ENCODE data around the gene PDE9A. TPM values are rescaled to one million over a fixed set of nuclear protein-coding genes. Genes with fewer than 3 reads are reported as not detected.
"Not testable (repeated sequence)": the region's sequence is repeated elsewhere in the genome, so short reads cannot be mapped to it uniquely, and the experiment has no call there.

Gene PDE9A
- polyA plus RNA-seq, 3 donors from 2014 or later, result 0.40 to 2.3 (median 0.61) TPM

GRCh38 chr21:42790520-42791065 is 137.2 kb downstream of the PDE9A start:
- DNase-seq, result no peak
- Mint-ChIP-seq H3K27me3 (ENCODE audit: low read depth in 3 of 3) (peaks cover 0 to 6% (median 3%) of the 10 kb centered on the region in 3 donors), H3K9me3 (no peaks in the 10 kb centered on the region), H3K36me3 (no peaks in the 10 kb centered on the region), H3K27ac (peak overlapping the region in 2 of 6 donors; percentile 8 to 43), H3K4me1 (peaks cover 0 to 4% of the 10 kb centered on the region in 2 donors), H3K4me3 (no peak overlapping the region)

- Mint-ChIP-seq H3K4me1 (no peaks in the 10 kb centered on the region), H3K36me3 (no peaks in the 10 kb centered on the region), H3K9me3 (no peaks in the 10 kb centered on the region), H3K4me3 (no peak overlapping the region), H3K27ac (peak overlapping the region in 1 of 6 donors; percentile 41), H3K27me3 (ENCODE audit: low read depth in 3 of 3) (peaks cover 0 to 6% (median 3%) of the 10 kb centered on the region in 3 donors)
- DNase-seq, result no peak
These were observed 140.4 kb downstream of the PDE9A start for GRCh38 chr21:42793774-42794173.

DNA sequence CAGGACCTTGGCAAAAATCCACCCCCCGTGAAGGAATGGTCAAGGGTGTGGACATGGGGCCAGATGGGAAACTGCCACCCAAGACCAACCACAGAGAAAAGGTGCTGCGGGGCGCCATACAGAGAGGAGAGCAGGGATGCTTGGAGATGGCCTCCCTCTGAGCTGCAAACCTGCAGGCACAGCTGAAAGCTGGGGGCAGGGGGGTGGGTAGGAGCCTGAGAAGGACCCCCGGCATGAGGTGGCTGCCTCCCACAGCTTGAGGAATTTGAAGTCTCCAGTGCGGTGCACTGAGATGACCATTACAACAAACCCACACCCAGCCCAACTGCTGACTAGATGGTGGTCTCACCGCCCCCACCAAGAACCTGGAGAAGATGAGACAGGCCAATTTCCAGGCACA is 141.1 kb downstream of the PDE9A start:
- Mint-ChIP-seq H3K4me1 (no peaks in the 10 kb centered on the region), H3K4me3 (no peak overlapping the region), H3K36me3 (no peaks in the 10 kb centered on the region), H3K27me3 (ENCODE audit: low read depth in 3 of 3) (peaks cover 0 to 8% (median 3%) of the 10 kb centered on the region in 3 donors), H3K27ac (no peak overlapping the region), H3K9me3 (no peaks in the 10 kb centered on the region)
- no peak for DNase-seq

- Mint-ChIP-seq H3K4me3 (no peak overlapping the region), H3K9me3 (no peaks in the 10 kb centered on the region)
These were observed 143.1 kb downstream of the PDE9A start for GRCh38 chr21:42796327-42797062.

DNA sequence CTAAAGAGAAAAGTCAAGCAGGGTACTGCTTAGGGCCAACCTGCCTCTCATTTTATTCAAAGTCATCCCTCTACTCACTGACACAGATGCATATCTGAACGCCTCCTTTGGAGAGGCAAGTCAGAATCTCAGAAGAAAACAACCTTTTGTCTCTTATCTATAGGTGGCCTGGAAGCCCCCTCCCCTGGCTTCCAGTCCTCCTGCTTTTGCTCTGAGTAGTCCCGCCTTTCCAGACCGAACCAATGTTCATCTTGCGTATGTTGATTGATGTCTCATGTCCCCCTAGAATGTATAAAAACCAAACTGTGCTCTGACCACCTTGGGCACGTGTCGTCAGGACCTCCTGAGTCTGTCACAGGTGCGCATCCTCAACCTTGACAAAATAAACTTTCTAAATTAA is 144.1 kb downstream of the PDE9A start:
- H3K27ac Mint-ChIP-seq, result no peak overlapping the region
- no peaks in the 10 kb centered on the region for H3K4me1 Mint-ChIP-seq
- peaks cover 0 to 6% (median 2%) of the 10 kb centered on the region in 3 donors for H3K27me3 Mint-ChIP-seq (ENCODE audit: low read depth in 3 of 3)
- no peak overlapping the region for H3K4me3 Mint-ChIP-seq
- H3K9me3 Mint-ChIP-seq, result no peaks in the 10 kb centered on the region
- no peaks in the 10 kb centered on the region for H3K36me3 Mint-ChIP-seq
- DNase-seq, result no peak

More at GRCh38 chr21:42796327-42797062, 143.1 kb downstream of the PDE9A start:
- H3K27me3 Mint-ChIP-seq (ENCODE audit: low read depth in 3 of 3), result peaks cover 0 to 9% (median 3%) of the 10 kb centered on the region in 3 donors
- H3K4me1 Mint-ChIP-seq, result no peaks in the 10 kb centered on the region
- H3K36me3 Mint-ChIP-seq, result no peaks in the 10 kb centered on the region
- DNase-seq, result no peak
- peak overlapping the region in 1 of 6 donors; percentile 36 for H3K27ac Mint-ChIP-seq

GRCh38 chr21:42798106-42798505 is 144.7 kb downstream of the PDE9A start:
- Mint-ChIP-seq H3K9me3 (no peaks in the 10 kb centered on the region), H3K4me3 (no peak overlapping the region), H3K27ac (no peak overlapping the region), H3K27me3 (ENCODE audit: low read depth in 3 of 3) (peaks cover 0 to 6% (median 2%) of the 10 kb centered on the region in 3 donors), H3K36me3 (no peaks in the 10 kb centered on the region), H3K4me1 (no peaks in the 10 kb centered on the region)
- DNase-seq, result no peak

DNA sequence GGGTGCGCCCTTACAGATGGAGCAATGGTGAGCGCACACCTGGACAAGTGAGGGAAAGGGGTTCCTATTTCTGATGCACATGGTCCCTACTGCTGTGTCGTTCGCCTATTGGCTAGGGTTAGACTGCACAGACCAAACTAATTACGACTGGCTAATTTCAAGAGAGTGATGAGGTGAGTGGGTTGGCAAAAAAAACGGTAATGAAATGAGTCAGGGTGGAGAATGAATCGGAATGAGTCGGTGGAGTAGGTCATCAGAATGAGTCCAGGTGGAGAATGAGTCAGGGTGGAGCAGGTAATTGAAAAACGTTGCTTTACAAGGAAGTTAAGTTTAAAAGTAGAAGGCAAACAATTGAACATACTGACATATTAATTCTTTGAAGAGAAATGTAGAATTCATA is 146.1 kb downstream of the PDE9A start:
- no peak for DNase-seq
- no peaks in the 10 kb centered on the region for H3K4me1 Mint-ChIP-seq
- H3K36me3 Mint-ChIP-seq, result no peaks in the 10 kb centered on the region
- H3K27ac Mint-ChIP-seq, result no peak overlapping the region
- no peaks in the 10 kb centered on the region for H3K9me3 Mint-ChIP-seq
- no peak overlapping the region for H3K4me3 Mint-ChIP-seq
- H3K27me3 Mint-ChIP-seq (ENCODE audit: low read depth in 3 of 3), result peaks cover 0 to 3% (median 2%) of the 10 kb centered on the region in 3 donors

DNA sequence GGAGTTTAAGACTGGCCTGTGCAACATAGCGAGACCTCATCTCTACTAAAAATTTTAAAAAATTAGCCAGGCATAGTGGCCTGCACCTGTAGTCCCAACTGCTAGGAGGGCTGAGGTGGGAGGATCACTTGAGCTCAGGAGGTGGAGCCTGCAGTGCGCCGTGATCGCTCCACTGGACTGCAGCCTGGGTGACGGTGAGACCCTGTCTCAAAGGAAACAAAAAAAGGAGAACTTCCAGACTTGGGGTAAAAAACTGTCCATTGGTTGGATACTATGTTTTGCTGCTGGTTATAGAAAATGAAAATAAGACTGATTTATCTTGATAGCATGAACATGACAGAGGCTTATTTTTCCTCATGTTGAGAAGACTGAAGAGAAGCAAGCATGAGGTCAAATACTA is 146.5 kb downstream of the PDE9A start:
- no peaks in the 10 kb centered on the region for H3K9me3 Mint-ChIP-seq
- DNase-seq, result no peak
- no peak overlapping the region for H3K4me3 Mint-ChIP-seq
- H3K27me3 Mint-ChIP-seq (ENCODE audit: low read depth in 3 of 3), result peaks cover 0 to 3% (median 2%) of the 10 kb centered on the region in 3 donors
- H3K4me1 Mint-ChIP-seq, result no peaks in the 10 kb centered on the region
- no peak overlapping the region for H3K27ac Mint-ChIP-seq
- H3K36me3 Mint-ChIP-seq, result no peaks in the 10 kb centered on the region

GRCh38 chr21:42801616-42802015 is 148.2 kb downstream of the PDE9A start:
- not testable (repeated sequence) for H3K9me3 Mint-ChIP-seq; H3K4me3 Mint-ChIP-seq; DNase-seq; H3K27ac Mint-ChIP-seq; H3K4me1 Mint-ChIP-seq; H3K27me3 Mint-ChIP-seq (ENCODE audit: low read depth in 3 of 3); H3K36me3 Mint-ChIP-seq

DNA sequence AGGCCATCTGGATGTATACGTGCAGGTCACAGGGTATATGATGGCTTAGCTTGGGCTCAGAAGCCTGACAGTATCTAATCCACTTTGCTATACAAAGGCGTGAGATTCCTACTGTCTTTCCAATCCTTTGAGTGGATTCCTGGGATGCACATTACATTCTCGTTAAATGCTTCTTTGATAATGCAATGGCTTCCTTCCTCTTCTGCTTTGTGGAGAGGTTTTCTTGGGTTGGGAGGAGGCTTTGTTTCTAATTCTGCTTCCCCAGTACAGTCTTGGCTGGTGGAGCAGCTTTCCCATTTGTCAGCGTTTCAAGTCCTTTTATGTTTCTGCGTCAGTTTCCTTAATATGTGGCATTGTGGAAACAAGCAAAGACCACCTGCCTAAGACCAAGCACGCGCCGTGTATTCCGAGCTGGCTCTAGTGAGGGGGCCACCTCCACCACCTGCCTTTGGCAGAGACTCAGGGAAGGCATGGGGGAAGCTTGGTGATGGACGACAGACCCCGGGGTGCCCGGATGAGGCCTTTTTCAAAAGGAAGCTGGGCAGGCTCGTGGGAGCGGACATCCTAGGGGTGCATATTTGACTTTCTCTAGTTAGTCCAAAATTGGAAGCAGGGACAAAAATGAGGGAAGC is 153.2 kb downstream of the PDE9A start:
- Mint-ChIP-seq H3K36me3 (no peaks in the 10 kb centered on the region), H3K4me1 (no peaks in the 10 kb centered on the region), H3K4me3 (no peak overlapping the region), H3K9me3 (no peaks in the 10 kb centered on the region), H3K27ac (no peak overlapping the region), H3K27me3 (ENCODE audit: low read depth in 3 of 3) (peaks cover 4 to 10% (median 7%) of the 10 kb centered on the region in 3 donors)
- DNase-seq, result no peak

GRCh38 chr21:42807293-42807895 is 154.0 kb downstream of the PDE9A start:
- H3K9me3 Mint-ChIP-seq, H3K4me1 Mint-ChIP-seq, H3K36me3 Mint-ChIP-seq, DNase-seq, H3K27ac Mint-ChIP-seq, H3K4me3 Mint-ChIP-seq: not testable (repeated sequence)
- H3K27me3 Mint-ChIP-seq (ENCODE audit: low read depth in 3 of 3), result peaks cover 4 to 11% (median 10%) of the 10 kb centered on the region in 3 donors

DNA sequence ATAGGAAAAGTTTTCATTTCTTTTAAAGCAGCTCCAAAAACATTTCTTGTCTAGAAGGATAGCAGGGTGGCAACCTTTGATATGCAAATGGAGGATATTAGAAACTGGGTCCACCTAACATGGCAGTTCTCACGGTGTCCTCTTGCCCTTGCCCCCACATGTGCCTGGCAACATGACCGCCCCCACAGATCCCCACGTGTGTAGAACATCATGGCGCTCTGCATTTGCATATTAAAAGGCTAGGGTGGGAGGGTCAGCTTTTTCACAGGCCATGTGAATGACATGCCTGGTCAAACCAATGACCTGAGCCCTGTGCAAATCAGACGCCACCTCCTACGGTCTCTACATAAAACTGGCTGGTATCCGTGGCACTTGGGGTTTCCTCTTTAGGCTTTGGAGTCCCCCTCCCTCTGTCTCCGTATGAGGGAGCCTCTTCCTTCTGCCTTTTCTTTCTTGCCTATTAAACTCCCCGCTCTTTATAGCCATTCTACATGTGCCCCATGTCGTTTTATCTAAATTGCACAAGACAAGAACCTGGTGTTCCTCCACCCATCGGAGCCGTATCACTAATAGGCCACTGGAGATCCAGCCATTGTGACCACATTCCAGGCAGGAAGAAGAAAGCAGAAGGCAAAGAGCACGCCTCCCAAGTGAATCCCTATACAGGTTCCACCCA is 154.7 kb downstream of the PDE9A start:
- Mint-ChIP-seq H3K4me3 (no peak overlapping the region), H3K36me3 (no peaks in the 10 kb centered on the region), H3K27ac (no peak overlapping the region), H3K4me1 (no peaks in the 10 kb centered on the region), H3K9me3 (no peaks in the 10 kb centered on the region), H3K27me3 (ENCODE audit: low read depth in 3 of 3) (peaks cover 4 to 12% (median 10%) of the 10 kb centered on the region in 3 donors)
- DNase-seq, result no peak

- no peak for DNase-seq
- Mint-ChIP-seq H3K4me3 (no peak overlapping the region), H3K27ac (no peak overlapping the region), H3K27me3 (ENCODE audit: low read depth in 3 of 3) (peaks cover 4 to 15% (median 10%) of the 10 kb centered on the region in 3 donors), H3K9me3 (no peaks in the 10 kb centered on the region), H3K36me3 (no peaks in the 10 kb centered on the region), H3K4me1 (no peaks in the 10 kb centered on the region)
These were observed 155.8 kb downstream of the PDE9A start for GRCh38 chr21:42809171-42809570.
